Glutamatergic neuron (in vitro differentiated cells): ENCODE data around the gene OR2G2. TPM values are rescaled to one million over a fixed set of nuclear protein-coding genes. Genes with fewer than 3 reads are reported as not detected.
A peak's percentile ranks its signal among the peaks of the same experiment; 100 is the strongest.

Experiments used
- DNase-seq: peaks from one replicate; pipeline ENCODE4 v3.0.0; 2022
- H3K27ac Mint-ChIP-seq: one replicate; pipeline ENCODE4 v1.8.0; 2020; ENCODE audit warnings: mild to moderate bottlenecking, mixed read lengths, inconsistent platforms; ENCODE audit not compliant: unreplicated experiment
- H3K27me3 Mint-ChIP-seq: one replicate; pipeline ENCODE4 v1.8.0; 2020; ENCODE audit warnings: mild to moderate bottlenecking, moderate library complexity, mixed read lengths, inconsistent platforms; ENCODE audit not compliant: unreplicated experiment
- H3K36me3 Mint-ChIP-seq: one replicate; pipeline ENCODE4 v1.8.0; 2020; ENCODE audit warnings: mild to moderate bottlenecking, mixed read lengths, inconsistent platforms; ENCODE audit not compliant: unreplicated experiment
- H3K4me1 Mint-ChIP-seq: one replicate; pipeline ENCODE4 v1.8.0; 2020; ENCODE audit warnings: mild to moderate bottlenecking, low read depth, mixed read lengths, inconsistent platforms; ENCODE audit not compliant: unreplicated experiment
- H3K4me3 Mint-ChIP-seq: one replicate; pipeline ENCODE4 v1.8.0; 2020; ENCODE audit warnings: mild to moderate bottlenecking, mixed read lengths, inconsistent platforms; ENCODE audit not compliant: unreplicated experiment
- H3K9me3 Mint-ChIP-seq: one replicate; pipeline ENCODE4 v1.8.0; 2020; ENCODE audit warnings: mild to moderate bottlenecking, moderate library complexity, mixed read lengths, inconsistent platforms; ENCODE audit not compliant: unreplicated experiment
- CTCF ChIP-seq: fragments of 200-600 bp; sonication (generic); IDR thresholded peaks from one replicate; pipeline ENCODE4 v1.5.0; 2021; ENCODE audit not compliant: partially characterized antibody, unreplicated experiment
- total RNA-seq: library from RNA; stranded (reverse); fragmentation: NEBNext Ultra II Directional; extraction: Animal tissue kit (Norgen Biotek cat#: 25700); gene quantifications from one replicate; pipeline ENCODE4 v1.2.1, GENCODE V29; 2021; ENCODE audit not compliant: unreplicated experiment

OR2G2 gene
- total RNA-seq, 1 donor from 2014 or later: not detected

- Mint-ChIP-seq H3K4me1 (peaks cover 1% of the 10 kb centered on the region), H3K36me3 (no peaks in the 10 kb centered on the region), H3K27me3 (peaks cover 3% of the 10 kb centered on the region), H3K4me3 (no peak overlapping the region), H3K9me3 (peaks cover 3% of the 10 kb centered on the region), H3K27ac (no peak overlapping the region)
- no peak for DNase-seq
- TF ChIP-seq CTCF: no peak
Observed at GRCh38 chr1:247638011-247638410, 49.9 kb downstream of the OR2G2 start.

DNA sequence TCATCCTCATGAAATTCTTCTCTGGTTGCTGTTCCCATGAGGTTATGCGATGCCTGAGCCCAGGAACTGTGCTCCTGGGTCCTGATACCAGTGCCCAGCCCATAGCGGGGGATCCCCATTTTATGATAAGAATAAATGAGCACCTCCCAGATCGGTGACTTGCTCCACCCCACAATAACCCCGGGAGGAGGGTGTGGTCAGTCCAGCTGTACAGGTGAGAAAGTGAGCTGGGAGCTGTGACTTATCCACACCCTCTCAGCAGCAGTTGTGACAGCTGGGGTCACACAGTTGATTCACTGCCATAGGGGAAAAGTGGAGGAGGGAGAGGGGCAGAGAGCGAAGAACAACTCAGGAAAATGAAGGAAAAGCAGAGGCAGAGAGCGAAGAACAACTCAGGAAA lies 50.6 kb downstream of the OR2G2 start:
- Mint-ChIP-seq H3K27me3 (peaks cover 3% of the 10 kb centered on the region), H3K36me3 (no peaks in the 10 kb centered on the region), H3K27ac (no peak overlapping the region), H3K9me3 (peaks cover 3% of the 10 kb centered on the region), H3K4me1 (peaks cover 1% of the 10 kb centered on the region), H3K4me3 (peak overlapping the region; percentile 81)
- DNase-seq: no peak
- no peak for TF ChIP-seq CTCF

Other genes starting within 250 kb of the OR2G2 start
- not detected for gene NLRP3, start 172.2 kb upstream of the OR2G2 start, total RNA-seq
- gene OR2B11, start 130.3 kb upstream of the OR2G2 start, total RNA-seq: not detected
- gene OR2C3, start 51.9 kb upstream of the OR2G2 start, total RNA-seq: not detected
- gene GCSAML, start 39.2 kb upstream of the OR2G2 start, total RNA-seq: not detected
- not detected for gene OR2G3, start 17.2 kb downstream of the OR2G2 start, total RNA-seq
- gene OR13G1, start 91.4 kb downstream of the OR2G2 start, total RNA-seq: not detected
- gene OR6F1, start 128.3 kb downstream of the OR2G2 start, total RNA-seq: not detected
- not detected for gene OR14K1, start 150.3 kb downstream of the OR2G2 start, total RNA-seq
- gene OR14A2, start 159.8 kb downstream of the OR2G2 start, total RNA-seq: not detected
- not detected for gene OR1C1, start 172.2 kb downstream of the OR2G2 start, total RNA-seq
- gene OR14A16, start 235.8 kb downstream of the OR2G2 start, total RNA-seq: not detected